OCI-LY1 (cell line): Measurements from ENCODE around the gene GLYATL1B.
"Not testable (repeated sequence)": the region's sequence is repeated elsewhere in the genome, so short reads cannot be mapped to it uniquely, and the experiment has no call there.

Source experiments
- CTCF ChIP-seq: fragments of 200-600 bp; sonication (generic), shearing (Covaris generic); IDR thresholded peaks from 2 replicates; pipeline ENCODE4 v1.5.1; 2017; ENCODE audit warnings: mild to moderate bottlenecking, antibody characterized with exemption, low read length, moderate library complexity, mixed read lengths
- EZH2 ChIP-seq: fragments of 200-600 bp; sonication (generic), shearing (Covaris generic); IDR thresholded peaks from 2 replicates; pipeline ENCODE4 v1.8.0; 2017; ENCODE audit warnings: borderline replicate concordance, mixed run types, mild to moderate bottlenecking, antibody characterized with exemption, low read length, moderate library complexity, mixed read lengths

GRCh38 chr11:59051383-59051782 lies 34.7 kb upstream of the GLYATL1B start:
- TF ChIP-seq CTCF, EZH2: not testable (repeated sequence)
